Astrocyte of the cerebellum (primary cell): ENCODE data around the gene SETBP1.
A peak's percentile ranks its signal among the peaks of the same experiment; 100 is the strongest.

Experiments used
- DNase-seq: peaks from one replicate; pipeline ENCODE4 v3.0.0-alpha.2; 2011; ENCODE audit warnings: low read depth
- H3K4me3 ChIP-seq: 2 replicates; pipeline ENCODE4 v1.5.1; 2011; ENCODE audit warnings: mild to moderate bottlenecking, low read depth, low read length, moderate library complexity
- CTCF ChIP-seq: IDR thresholded peaks from 2 replicates; pipeline ENCODE4 v1.5.1; 2012; ENCODE audit warnings: low read length, low read depth, moderate library complexity, mild to moderate bottlenecking; ENCODE audit errors: missing control alignments
- in situ Hi-C: cut with HindIII; loops from 2 replicates; pipeline ENCODE4 v1.10.0; 2017; ENCODE audit warnings: low sequenced_read_pairs

Gene SETBP1

GRCh38 chr18:44732238-44732563 lies 51.5 kb downstream of the SETBP1 start:
- no peak for DNase-seq
- in situ Hi-C loops: no loop called here
- H3K4me3 ChIP-seq: no peak overlapping the region
- TF ChIP-seq CTCF: no peak

GRCh38 chr18:44732599-44732998 lies 51.9 kb downstream of the SETBP1 start:
- H3K4me3 ChIP-seq: no peak overlapping the region
- in situ Hi-C loops: no loop called here
- no peak for TF ChIP-seq CTCF
- DNase-seq: no peak

GRCh38 chr18:44733069-44733753 lies 52.5 kb downstream of the SETBP1 start:
- peak; percentile 83 for DNase-seq
- in situ Hi-C loops: no loop called here
- TF ChIP-seq CTCF: no peak
- H3K4me3 ChIP-seq: no peak overlapping the region

- H3K4me3 ChIP-seq: no peak overlapping the region
- no peak for DNase-seq
- TF ChIP-seq CTCF: no peak
- in situ Hi-C loops: no loop called here
These were observed 53.2 kb downstream of the SETBP1 start for GRCh38 chr18:44733754-44734465.

- DNase-seq: no peak
- no peak for TF ChIP-seq CTCF
- H3K4me3 ChIP-seq: no peak overlapping the region
- in situ Hi-C loops: no loop called here
These were observed 54.4 kb downstream of the SETBP1 start for GRCh38 chr18:44735096-44735495.

- DNase-seq: no peak
- no peak overlapping the region for H3K4me3 ChIP-seq
- in situ Hi-C loops: no loop called here
- TF ChIP-seq CTCF: no peak
These were observed 56.1 kb downstream of the SETBP1 start for GRCh38 chr18:44736664-44737380.
